Common myeloid progenitor, CD34-positive (primary cell): ENCODE data around the gene TTC4.

Source experiments
- CTCF ChIA-PET: fragments of 350-600 bp; sonication (Branson Sonifier 250); formaldehyde crosslinking; loops from one replicate; lab custom pipeline; 2021; ENCODE audit warnings: antibody characterized with exemption; lab: Charles Lee
- POLR2A ChIA-PET: fragments of 350-600 bp; sonication (Branson Sonifier 250); formaldehyde crosslinking; loops from one replicate; lab custom pipeline; 2021; ENCODE audit warnings: antibody characterized with exemption; lab: Charles Lee
- DNase-seq, 3 donors: peaks; one replicate each; pipeline versions ENCODE4 v3.0.0 to v3.0.0-alpha.2; 2013
- H3K27ac ChIP-seq, 2 experiments: 1 replicate in 1 of 2; 2 replicates in 1 of 2; pipeline ENCODE4 v1.7.0; 2013; ENCODE audit warnings: inconsistent platforms in 2 of 2, low read length in 2 of 2, mild to moderate bottlenecking in 2 of 2, low read depth in 1 of 2, moderate library complexity in 1 of 2; ENCODE audit not compliant: severe bottlenecking in 2 of 2, insufficient read depth in 1 of 2, poor library complexity in 1 of 2
- H3K27me3 ChIP-seq, 5 experiments: replicated peaks in 2 of 5; 1 replicate in 3 of 5; 2 replicates in 2 of 5; pipeline versions ENCODE4 v1.6.1 to v1.7.0; 2013; ENCODE audit warnings: low read length in 4 of 5, mild to moderate bottlenecking in 2 of 5, moderate library complexity in 2 of 5, inconsistent platforms in 1 of 5; ENCODE audit not compliant: insufficient read depth in 5 of 5, control insufficient read depth in 4 of 5
- H3K36me3 ChIP-seq, 4 experiments: 1 replicate in 2 of 4; 2 replicates in 2 of 4; pipeline versions ENCODE4 v1.6.1 to v1.7.0; 2013; ENCODE audit warnings: low read length in 3 of 4, control low read depth in 1 of 4, mild to moderate bottlenecking in 1 of 4; ENCODE audit not compliant: control insufficient read depth in 4 of 4, insufficient read depth in 4 of 4
- H3K4me1 ChIP-seq, 4 experiments: 1 replicate in 3 of 4; 2 replicates in 1 of 4; pipeline versions ENCODE4 v1.6.1 to v1.7.1; 2013; ENCODE audit warnings: low read length in 3 of 4, mild to moderate bottlenecking in 3 of 4, control low read depth in 1 of 4, inconsistent platforms in 1 of 4, moderate library complexity in 1 of 4; ENCODE audit not compliant: control insufficient read depth in 4 of 4, insufficient read depth in 4 of 4; ENCODE audit errors: control extremely low read depth in 1 of 4
- H3K4me3 ChIP-seq, 7 experiments: 1 replicate in 4 of 7; 2 replicates in 3 of 7; pipeline versions ENCODE4 v1.5.1 to v1.7.0; 2013; ENCODE audit warnings: mild to moderate bottlenecking in 7 of 7, low read length in 6 of 7, moderate library complexity in 6 of 7, inconsistent platforms in 2 of 7, low read depth in 2 of 7, control low read depth in 1 of 7; ENCODE audit not compliant: insufficient read depth in 4 of 7, control insufficient read depth in 1 of 7; ENCODE audit errors: extremely low read depth in 1 of 7
- H3K9me3 ChIP-seq, 5 experiments: 1 replicate in 4 of 5; 2 replicates in 1 of 5; pipeline versions ENCODE4 v1.6.1 to v1.7.1; 2013; ENCODE audit warnings: low read length in 4 of 5, mild to moderate bottlenecking in 2 of 5, inconsistent platforms in 1 of 5, low read depth in 1 of 5, moderate library complexity in 1 of 5; ENCODE audit not compliant: control insufficient read depth in 4 of 5, insufficient read depth in 2 of 5; ENCODE audit errors: control extremely low read depth in 1 of 5
- WGBS: methylation state at CpG from one replicate; pipeline ENCODE4 v1.1.5; 2013; ENCODE audit not compliant: insufficient coverage; 5-methylcytosine and 5-hydroxymethylcytosine counted together

TTC4 gene

GRCh38 chr1:54701996-54702395 lies 13.7 kb upstream of the TTC4 start:
- WGBS = 96% methylated on average over 11 of the region's 11 CpGs
- no peak overlapping the region for H3K4me3 ChIP-seq
- H3K9me3 ChIP-seq = no peaks in the 10 kb centered on the region
- peaks cover 0 to 7% (median 3%) of the 10 kb centered on the region in 4 experiments for H3K36me3 ChIP-seq
- POLR2A ChIA-PET = no interaction called here
- no peak overlapping the region for H3K27ac ChIP-seq
- no peaks in the 10 kb centered on the region for H3K27me3 ChIP-seq
- CTCF ChIA-PET = no interaction called here
- H3K4me1 ChIP-seq = no peaks in the 10 kb centered on the region
- DNase-seq = no peak

- CTCF ChIA-PET = no interaction called here
- no peaks in the 10 kb centered on the region for H3K27me3 ChIP-seq
- 100% methylated on average over 3 of the region's 10 CpGs for WGBS
Measured at GRCh38 chr1:54703471-54703870, 12.2 kb upstream of the TTC4 start.

GRCh38 chr1:54705153-54705552 lies 10.5 kb upstream of the TTC4 start:
- WGBS = 100% methylated on average over 1 of the region's 2 CpGs
- no peaks in the 10 kb centered on the region for H3K4me1 ChIP-seq
- no peak for DNase-seq
- no peak overlapping the region for H3K27ac ChIP-seq
- H3K36me3 ChIP-seq = peaks cover 0 to 8% (median 4%) of the 10 kb centered on the region in 4 experiments
- no peaks in the 10 kb centered on the region for H3K27me3 ChIP-seq
- POLR2A ChIA-PET = no interaction called here
- no peak overlapping the region for H3K4me3 ChIP-seq
- no peaks in the 10 kb centered on the region for H3K9me3 ChIP-seq
- CTCF ChIA-PET = interaction anchor here (0.9 to 1.1 kb wide), 3 partner anchors 12 to 157 kb away, joined by 3 to 4 read pairs (median 3); partner anchors contain the start of gene ACOT11

More at GRCh38 chr1:54703471-54703870, 12.2 kb upstream of the TTC4 start:
- no peak for DNase-seq
- H3K4me1 ChIP-seq = no peaks in the 10 kb centered on the region
- no peak overlapping the region for H3K4me3 ChIP-seq
- POLR2A ChIA-PET = no interaction called here
- H3K27ac ChIP-seq = no peak overlapping the region
- peaks cover 0 to 8% (median 4%) of the 10 kb centered on the region in 4 experiments for H3K36me3 ChIP-seq
- H3K9me3 ChIP-seq = no peaks in the 10 kb centered on the region

DNA sequence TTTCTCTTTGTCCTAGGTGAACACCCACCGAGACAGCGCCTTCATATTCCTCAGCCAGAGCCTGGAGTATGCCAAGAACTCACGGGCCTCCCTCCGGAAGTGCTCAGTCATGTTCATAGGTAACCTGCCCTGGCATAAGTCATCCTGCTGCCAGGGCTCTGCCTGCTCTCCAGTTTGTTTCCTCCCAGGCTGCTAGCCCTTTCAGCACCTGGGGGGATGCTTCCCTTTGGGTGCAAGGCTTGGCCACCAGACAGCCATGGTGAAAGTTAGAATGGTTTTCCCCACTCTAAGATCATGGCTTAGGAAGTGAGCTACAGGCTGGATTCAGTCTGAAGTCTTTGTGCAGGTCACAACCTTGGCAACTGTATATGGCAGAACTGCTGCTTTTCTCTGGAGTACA lies 9.2 kb upstream of the TTC4 start:
- ChIA-PET CTCF (interaction anchor here (1.3 kb wide), 1 partner anchor 9 kb away, joined by 5 read pairs; no protein-coding TSS in a partner anchor), POLR2A (no interaction called here)
- H3K27ac ChIP-seq = no peak overlapping the region

DNA sequence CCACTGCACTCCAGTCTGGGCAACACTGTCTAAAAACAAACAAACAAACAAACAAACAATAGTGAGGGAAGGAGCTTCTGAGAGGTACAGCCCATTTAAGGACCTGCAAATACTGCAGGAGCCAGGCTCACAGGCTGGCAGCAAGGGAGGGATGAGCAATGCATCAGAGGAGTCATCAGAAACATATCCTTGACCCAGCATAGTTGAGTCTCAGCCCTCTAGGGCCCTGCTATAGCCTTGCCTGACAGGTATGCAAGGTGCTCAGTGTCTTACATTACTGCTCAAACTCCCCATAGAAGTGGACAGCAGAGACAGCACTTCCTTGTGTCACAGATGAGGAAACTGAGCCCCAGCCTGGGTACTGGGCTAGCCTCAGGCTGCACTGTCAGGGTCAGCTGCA lies 7.3 kb upstream of the TTC4 start:
- ChIA-PET CTCF (no interaction called here), POLR2A (no interaction called here)
- no peak for DNase-seq
- Histone ChIP-seq H3K36me3 (peaks cover 0 to 7% (median 1%) of the 10 kb centered on the region in 4 experiments), H3K27me3 (peaks cover 0 to 2% (median 0%) of the 10 kb centered on the region in 5 experiments), H3K4me1 (no peaks in the 10 kb centered on the region), H3K9me3 (no peaks in the 10 kb centered on the region), H3K27ac (no peak overlapping the region), H3K4me3 (no peak overlapping the region)

More for the DNA sequence above, 9.2 kb upstream of the TTC4 start:
- 98% methylated on average over 4 of the region's 4 CpGs for WGBS
- H3K36me3 ChIP-seq = peaks cover 0 to 8% (median 4%) of the 10 kb centered on the region in 4 experiments
- no peaks in the 10 kb centered on the region for H3K27me3 ChIP-seq
- DNase-seq = no peak
- no peak overlapping the region for H3K4me3 ChIP-seq
- no peaks in the 10 kb centered on the region for H3K4me1 ChIP-seq
- no peaks in the 10 kb centered on the region for H3K9me3 ChIP-seq

- Histone ChIP-seq H3K4me1 (no peaks in the 10 kb centered on the region), H3K27me3 (peaks cover 0 to 2% (median 0%) of the 10 kb centered on the region in 5 experiments), H3K27ac (no peak overlapping the region), H3K36me3 (peaks cover 0 to 5% (median 1%) of the 10 kb centered on the region in 4 experiments), H3K4me3 (no peak overlapping the region), H3K9me3 (no peaks in the 10 kb centered on the region)
- ChIA-PET POLR2A (interaction anchor here (0.5 kb wide), 1 partner anchor 939 kb away, joined by 3 read pairs; no protein-coding TSS in a partner anchor), CTCF (no interaction called here)
- no peak for DNase-seq
- WGBS = 96% methylated on average over 7 of the region's 8 CpGs
Measured at GRCh38 chr1:54709547-54710292, 5.9 kb upstream of the TTC4 start.

GRCh38 chr1:54710434-54710833 lies 5.2 kb upstream of the TTC4 start:
- peaks cover 0 to 4% (median 2%) of the 10 kb centered on the region in 4 experiments for H3K4me1 ChIP-seq
- ChIA-PET CTCF (no interaction called here), POLR2A (interaction anchor here (0.5 kb wide), 1 partner anchor 940 kb away, joined by 3 read pairs; no protein-coding TSS in a partner anchor)
- peaks cover 0 to 2% (median 0%) of the 10 kb centered on the region in 5 experiments for H3K27me3 ChIP-seq
- no peak overlapping the region for H3K27ac ChIP-seq
- no peak overlapping the region for H3K4me3 ChIP-seq
- peaks cover 0 to 5% (median 1%) of the 10 kb centered on the region in 4 experiments for H3K36me3 ChIP-seq
- DNase-seq = no peak
- WGBS = 100% methylated on average over 1 of the region's 3 CpGs
- no peaks in the 10 kb centered on the region for H3K9me3 ChIP-seq
